ENCODE data around the gene NAGLU. TPM values are rescaled to one million over a fixed set of nuclear protein-coding genes. Genes with fewer than 3 reads are reported as not detected.
A peak's percentile ranks its signal among the peaks of the same experiment; 100 is the strongest.

Gene NAGLU
- total and polyA plus RNA-seq, 10 of the 15 experiments (the other 5 are each of a cell fraction or from before 2014, with no cell fraction given) = 0.23 to 27.5 (median 8.9) TPM

DNA sequence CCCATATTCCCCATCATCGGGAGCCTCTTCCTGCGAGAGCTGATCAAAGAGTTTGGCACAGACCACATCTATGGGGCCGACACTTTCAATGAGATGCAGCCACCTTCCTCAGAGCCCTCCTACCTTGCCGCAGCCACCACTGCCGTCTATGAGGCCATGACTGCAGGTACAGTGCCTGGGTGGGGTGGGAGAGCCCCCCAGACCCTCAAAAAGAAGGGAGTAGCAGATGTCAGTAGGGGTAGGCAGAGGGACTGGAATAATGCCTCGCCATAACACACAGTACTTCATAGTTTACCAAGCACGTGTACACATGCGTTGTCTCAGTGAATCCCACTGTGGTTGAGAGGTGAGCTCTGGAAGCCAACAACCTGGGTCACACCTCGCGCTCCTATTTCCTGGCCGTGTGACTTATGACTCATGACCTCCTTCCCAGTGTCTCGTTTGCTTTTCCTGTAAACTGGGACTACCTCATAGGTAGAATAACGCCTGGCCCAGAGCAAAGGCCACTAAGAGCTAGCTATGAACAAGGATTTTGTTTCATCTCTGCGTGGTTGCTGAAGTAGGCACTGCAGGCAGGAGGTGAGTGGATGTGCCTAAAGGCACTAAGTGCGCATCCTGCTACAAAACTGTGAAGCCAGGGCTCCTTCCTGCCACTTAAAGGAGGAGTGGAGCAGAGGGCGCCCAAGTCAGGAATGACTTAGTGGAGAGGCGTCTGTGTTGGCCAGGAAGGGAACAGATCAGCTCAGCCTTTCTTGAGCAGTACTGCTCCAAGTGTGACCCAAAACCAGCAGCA, 5.2 kb downstream of the NAGLU start:
- no peak overlapping the region for H3K27ac ChIP-seq (ENCODE audit: control insufficient read depth, insufficient read depth)
- 82% methylated on average over 17 of the region's 17 CpGs for WGBS (ENCODE audit: insufficient coverage, insufficient replicate concordance, low lambda C conversion rate, missing lambda C conversion rate)

DNA sequence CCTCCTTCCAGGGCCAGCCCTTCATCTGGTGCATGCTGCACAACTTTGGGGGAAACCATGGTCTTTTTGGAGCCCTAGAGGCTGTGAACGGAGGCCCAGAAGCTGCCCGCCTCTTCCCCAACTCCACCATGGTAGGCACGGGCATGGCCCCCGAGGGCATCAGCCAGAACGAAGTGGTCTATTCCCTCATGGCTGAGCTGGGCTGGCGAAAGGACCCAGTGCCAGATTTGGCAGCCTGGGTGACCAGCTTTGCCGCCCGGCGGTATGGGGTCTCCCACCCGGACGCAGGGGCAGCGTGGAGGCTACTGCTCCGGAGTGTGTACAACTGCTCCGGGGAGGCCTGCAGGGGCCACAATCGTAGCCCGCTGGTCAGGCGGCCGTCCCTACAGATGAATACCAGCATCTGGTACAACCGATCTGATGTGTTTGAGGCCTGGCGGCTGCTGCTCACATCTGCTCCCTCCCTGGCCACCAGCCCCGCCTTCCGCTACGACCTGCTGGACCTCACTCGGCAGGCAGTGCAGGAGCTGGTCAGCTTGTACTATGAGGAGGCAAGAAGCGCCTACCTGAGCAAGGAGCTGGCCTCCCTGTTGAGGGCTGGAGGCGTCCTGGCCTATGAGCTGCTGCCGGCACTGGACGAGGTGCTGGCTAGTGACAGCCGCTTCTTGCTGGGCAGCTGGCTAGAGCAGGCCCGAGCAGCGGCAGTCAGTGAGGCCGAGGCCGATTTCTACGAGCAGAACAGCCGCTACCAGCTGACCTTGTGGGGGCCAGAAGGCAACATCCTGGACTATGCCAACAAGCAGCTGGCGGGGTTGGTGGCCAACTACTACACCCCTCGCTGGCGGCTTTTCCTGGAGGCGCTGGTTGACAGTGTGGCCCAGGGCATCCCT, 7.4 kb downstream of the NAGLU start:
- no peak for DNase-seq (ENCODE audit: low read depth, low spot score)
- POLR2A ChIA-PET = no interaction called here
- 96% methylated on average over 39 of the region's 39 CpGs for WGBS (ENCODE audit: insufficient coverage, insufficient replicate concordance, low lambda C conversion rate, missing lambda C conversion rate)
- H3K9ac ChIP-seq (ENCODE audit: control insufficient read depth, insufficient read depth, low read length) = no peak overlapping the region
- H2AFZ ChIP-seq (ENCODE audit: control insufficient read depth, low read depth, low read length) = no peak overlapping the region
- BruUV-seq (replicated peaks) = no TSS peak
- no peak overlapping the region for H3K4me2 ChIP-seq (ENCODE audit: control insufficient read depth, insufficient read depth)
- no peaks in the 10 kb centered on the region for H4K20me1 ChIP-seq (ENCODE audit: control insufficient read depth, insufficient read depth)
- CTCF ChIA-PET = no interaction called here
- SMC1A ChIA-PET (ENCODE audit: uncharacterized antibody, unreplicated experiment) = no interaction called here
- FAIRE-seq = no peak
- no peak overlapping the region for H3K27ac ChIP-seq (ENCODE audit: control insufficient read depth, insufficient read depth)
- no peaks in the 10 kb centered on the region for H3K27me3 ChIP-seq (replicated peaks in 1 of 2; ENCODE audit: control insufficient read depth in 2 of 2, insufficient read depth in 2 of 2, low read length in 1 of 2)
- no peak overlapping the region for H3K4me3 ChIP-seq
- H3K36me3 ChIP-seq (ENCODE audit: control insufficient read depth in 2 of 2, insufficient read depth in 2 of 2, low read length in 1 of 2) = peaks cover 0 to 5% of the 10 kb centered on the region in 2 experiments; a peak in 3 of 4 replicates
- ATAC-seq = no peak
- in situ Hi-C loops (cut with MboI) = no loop called here
- no peaks in the 10 kb centered on the region for H3K79me2 ChIP-seq (ENCODE audit: control insufficient read depth, insufficient read depth, low read length)
- intact Hi-C loops (cut with micrococcal nuclease; ENCODE audit: unreplicated experiment) = no loop called here
- H3K9me3 ChIP-seq (replicated peaks; ENCODE audit: control insufficient read depth, insufficient read depth, low read length) = no peaks in the 10 kb centered on the region
- RAD21 ChIA-PET (ENCODE audit: unreplicated experiment) = interaction anchor here (1.2 kb wide), 1 partner anchor 11 kb away, joined by 3 read pairs; no protein-coding TSS in a partner anchor
- H3K4me1 ChIP-seq (ENCODE audit: control insufficient read depth, insufficient read depth, low read length) = 0 out of 2 replicates have a peak, but pooled peaks cover 3% of the 10 kb centered on the region
- TF ChIP-seq STAT1 (conservative IDR thresholded peaks at IDR 0.05) (no peak), STAT3 (IDR thresholded peaks at IDR 0.05; ENCODE audit: low read depth, low read length) (no peak), SMARCA5 (IDR thresholded peaks at IDR 0.05) (no peak), TBL1XR1 (IDR thresholded peaks at IDR 0.05; ENCODE audit: low read depth, low read length) (no peak), FOS (IDR thresholded peaks at IDR 0.05; ENCODE audit: borderline replicate concordance, extremely low read depth, insufficient read length) (no peak), PML (IDR thresholded peaks at IDR 0.05; ENCODE audit: low read length) (no peak), CHD4 (IDR thresholded peaks at IDR 0.05) (no peak), NR2F1 (conservative IDR thresholded peaks at IDR 0.05) (no peak), TCF12 (IDR thresholded peaks at IDR 0.05; ENCODE audit: low read depth, low read length) (no peak), HDAC2 (IDR thresholded peaks at IDR 0.05) (no peak), BACH1 (IDR thresholded peaks at IDR 0.05; ENCODE audit: borderline replicate concordance) (no peak)
- TF ChIP-seq, protein P1, sequence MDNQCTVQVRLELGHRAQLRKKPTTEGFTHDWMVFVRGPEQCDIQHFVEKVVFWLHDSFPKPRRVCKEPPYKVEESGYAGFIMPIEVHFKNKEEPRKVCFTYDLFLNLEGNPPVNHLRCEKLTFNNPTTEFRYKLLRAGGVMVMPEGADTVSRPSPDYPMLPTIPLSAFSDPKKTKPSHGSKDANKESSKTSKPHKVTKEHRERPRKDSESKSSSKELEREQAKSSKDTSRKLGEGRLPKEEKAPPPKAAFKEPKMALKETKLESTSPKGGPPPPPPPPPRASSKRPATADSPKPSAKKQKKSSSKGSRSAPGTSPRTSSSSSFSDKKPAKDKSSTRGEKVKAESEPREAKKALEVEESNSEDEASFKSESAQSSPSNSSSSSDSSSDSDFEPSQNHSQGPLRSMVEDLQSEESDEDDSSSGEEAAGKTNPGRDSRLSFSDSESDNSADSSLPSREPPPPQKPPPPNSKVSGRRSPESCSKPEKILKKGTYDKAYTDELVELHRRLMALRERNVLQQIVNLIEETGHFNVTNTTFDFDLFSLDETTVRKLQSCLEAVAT (IDR thresholded peaks at IDR 0.05) = no peak
- TF ChIP-seq, protein P2, sequence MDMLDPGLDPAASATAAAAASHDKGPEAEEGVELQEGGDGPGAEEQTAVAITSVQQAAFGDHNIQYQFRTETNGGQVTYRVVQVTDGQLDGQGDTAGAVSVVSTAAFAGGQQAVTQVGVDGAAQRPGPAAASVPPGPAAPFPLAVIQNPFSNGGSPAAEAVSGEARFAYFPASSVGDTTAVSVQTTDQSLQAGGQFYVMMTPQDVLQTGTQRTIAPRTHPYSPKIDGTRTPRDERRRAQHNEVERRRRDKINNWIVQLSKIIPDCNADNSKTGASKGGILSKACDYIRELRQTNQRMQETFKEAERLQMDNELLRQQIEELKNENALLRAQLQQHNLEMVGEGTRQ (IDR thresholded peaks at IDR 0.05; ENCODE audit: borderline replicate concordance, low read depth, low read length) = no peak

More for the DNA sequence above, 5.2 kb downstream of the NAGLU start:
- Histone ChIP-seq H2AFZ (ENCODE audit: control insufficient read depth, low read depth, low read length) (no peak overlapping the region), H3K9ac (ENCODE audit: control insufficient read depth, insufficient read depth, low read length) (no peak overlapping the region), H3K4me2 (ENCODE audit: control insufficient read depth, insufficient read depth) (no peak overlapping the region), H3K4me1 (ENCODE audit: control insufficient read depth, insufficient read depth, low read length) (peaks cover 8% of the 10 kb centered on the region), H3K4me3 (no peak overlapping the region), H3K27me3 (replicated peaks in 1 of 2; ENCODE audit: control insufficient read depth in 2 of 2, insufficient read depth in 2 of 2, low read length in 1 of 2) (no peaks in the 10 kb centered on the region), H3K79me2 (ENCODE audit: control insufficient read depth, insufficient read depth, low read length) (peaks cover 13% of the 10 kb centered on the region), H4K20me1 (ENCODE audit: control insufficient read depth, insufficient read depth) (no peaks in the 10 kb centered on the region), H3K9me3 (replicated peaks; ENCODE audit: control insufficient read depth, insufficient read depth, low read length) (no peaks in the 10 kb centered on the region), H3K36me3 (ENCODE audit: control insufficient read depth in 2 of 2, insufficient read depth in 2 of 2, low read length in 1 of 2) (peaks cover 0 to 5% of the 10 kb centered on the region in 2 experiments; a peak in 3 of 4 replicates)
- in situ Hi-C loops (cut with MboI) (no loop called here), intact Hi-C loops (cut with micrococcal nuclease; ENCODE audit: unreplicated experiment) (no loop called here)
- TF ChIP-seq POLR2A (IDR thresholded peaks at IDR 0.05; ENCODE audit: low read depth, low read length) = peak; percentile 46
- TF ChIP-seq PAX8 (IDR thresholded peaks at IDR 0.05) = no peak
- ATAC-seq (no peak), FAIRE-seq (no peak), DNase-seq (ENCODE audit: low read depth, low spot score) (no peak)
- no TSS peak for BruUV-seq (replicated peaks)
- RAD21 ChIA-PET (ENCODE audit: unreplicated experiment) = interaction anchor here (0.7 to 1.6 kb wide), 2 partner anchors 14 to 756 kb away, joined by 3 read pairs; no protein-coding TSS in a partner anchor
- POLR2A ChIA-PET = interaction anchor here (0.5 to 1.4 kb wide), 5 partner anchors 9 to 56 kb away, joined by 3 to 5 read pairs (median 3); no protein-coding TSS in a partner anchor
- SMC1A ChIA-PET (ENCODE audit: uncharacterized antibody, unreplicated experiment) = interaction anchor here (0.6 to 1.0 kb wide), 3 partner anchors 11 to 575 kb away, joined by 3 read pairs; partner anchors contain the start of gene CNP
- CTCF ChIA-PET = interaction anchor here (1.1 to 1.3 kb wide), 2 partner anchors 13 to 181 kb away, joined by 3 read pairs; no protein-coding TSS in a partner anchor

Measured in GM12878 (cell line).